WTC11 (cell line): ENCODE measurements around the gene HNRNPR. TPM values are rescaled to one million over a fixed set of nuclear protein-coding genes. Genes with fewer than 3 reads are reported as not detected.

Experiments used
- ATAC-seq: fragments of 200-7000 bp; cut with Tn5 transposase; 2 replicates; pipeline ENCODE4 v1.10.0; 2021; ENCODE audit warnings: mild to moderate bottlenecking, moderate library complexity
- CTCF ChIA-PET: fragments of 300-600 bp; sonication (Branson Sonifier 250); formaldehyde crosslinking; loops from one replicate; lab custom pipeline; 2021; ENCODE audit warnings: antibody characterized with exemption; lab: Charles Lee
- POLR2A ChIA-PET: fragments of 350-600 bp; sonication (Branson Sonifier 250); formaldehyde crosslinking; loops from one replicate; lab custom pipeline; 2021; ENCODE audit warnings: antibody characterized with exemption; lab: Charles Lee
- DNase-seq: peaks from one replicate; pipeline ENCODE4 v3.0.0; 2021; ENCODE audit warnings: low spot score
- H3K27ac Mint-ChIP-seq: 2 replicates; pipeline ENCODE4 v1.8.0; 2021; ENCODE audit warnings: mixed read lengths
- H3K27me3 Mint-ChIP-seq: 2 replicates; pipeline ENCODE4 v1.8.0; 2021; ENCODE audit warnings: low read depth, mild to moderate bottlenecking, moderate library complexity, mixed read lengths
- H3K36me3 Mint-ChIP-seq: 2 replicates; pipeline ENCODE4 v1.8.0; 2021; ENCODE audit warnings: mixed read lengths
- H3K4me1 Mint-ChIP-seq: 2 replicates; pipeline ENCODE4 v1.8.0; 2022; ENCODE audit warnings: mixed read lengths
- H3K4me3 Mint-ChIP-seq: 2 replicates; pipeline ENCODE4 v1.8.0; 2021; ENCODE audit warnings: mild to moderate bottlenecking, moderate library complexity, mixed read lengths
- H3K9me3 Mint-ChIP-seq: 2 replicates; pipeline ENCODE4 v1.8.0; 2021; ENCODE audit warnings: mixed read lengths
- CREB1 ChIP-seq: sonication (generic); formaldehyde crosslinking; IDR thresholded peaks from 2 replicates; pipeline ENCODE4 v1.8.0; 2023; ENCODE audit warnings: mild to moderate bottlenecking, missing genetic modification reagents
- EMX1 ChIP-seq: fragments of 250-450 bp; sonication (Bioruptor Pico); IDR thresholded peaks from 2 replicates; pipeline ENCODE4 v1.8.0; 2021; ENCODE audit warnings: mild to moderate bottlenecking
- ESRRA ChIP-seq: sonication (generic); formaldehyde crosslinking; IDR thresholded peaks from 2 replicates; pipeline ENCODE4 v1.8.1; 2022; ENCODE audit warnings: mild to moderate bottlenecking, missing genetic modification reagents, borderline replicate concordance
- FOXJ3 ChIP-seq: sonication (generic); formaldehyde crosslinking; IDR thresholded peaks from 2 replicates; pipeline ENCODE4 v1.9.0; 2021; ENCODE audit warnings: missing genetic modification reagents, mild to moderate bottlenecking, borderline replicate concordance
- NFE2L1 ChIP-seq: sonication (generic); formaldehyde crosslinking; IDR thresholded peaks from 2 replicates; pipeline ENCODE4 v1.8.1; 2023; ENCODE audit warnings: missing genetic modification reagents
- NFYB ChIP-seq: sonication (generic); formaldehyde crosslinking; conservative IDR thresholded peaks from 2 replicates; pipeline ENCODE4 v1.8.0; 2022; ENCODE audit warnings: low read depth, missing genetic modification reagents
- SMAD4 ChIP-seq: sonication (generic); formaldehyde crosslinking; IDR thresholded peaks from 2 replicates; pipeline ENCODE4 v1.8.0; 2022; ENCODE audit warnings: mild to moderate bottlenecking, missing genetic modification reagents
- TCF7 ChIP-seq: sonication (generic); formaldehyde crosslinking; IDR thresholded peaks from 2 replicates; pipeline ENCODE4 v1.8.0; 2022; ENCODE audit warnings: mild to moderate bottlenecking, low read depth, missing genetic modification reagents, moderate library complexity
- ZNF138 ChIP-seq: sonication (generic); formaldehyde crosslinking; conservative IDR thresholded peaks from 2 replicates; pipeline ENCODE4 v1.8.1; 2022; ENCODE audit warnings: mild to moderate bottlenecking, moderate library complexity, missing genetic modification reagents
- total RNA-seq: library from RNA; stranded (reverse); gene quantifications from 3 replicates; pipeline ENCODE4 v1.2.3, GENCODE V29; 2021
- TF ChIP-seq, protein P1 (sequence below): sonication (generic); formaldehyde crosslinking; IDR thresholded peaks from 2 replicates; pipeline ENCODE4 v1.8.1; 2023; ENCODE audit warnings: mild to moderate bottlenecking, moderate library complexity, missing genetic modification reagents
- TF ChIP-seq, protein P2 (sequence below): fragments of 200-600 bp; IDR thresholded peaks from 2 replicates; pipeline ENCODE4 v1.8.0; 2022; ENCODE audit warnings: antibody characterized with exemption
- TF ChIP-seq, protein P3 (sequence below): sonication (generic); formaldehyde crosslinking; IDR thresholded peaks from 2 replicates; pipeline ENCODE4 v1.8.1; 2022; ENCODE audit warnings: low read depth, mild to moderate bottlenecking, moderate library complexity, missing genetic modification reagents, borderline replicate concordance
- TF ChIP-seq, protein P4 (sequence below): sonication (generic); formaldehyde crosslinking; IDR thresholded peaks from 2 replicates; pipeline ENCODE4 v1.8.1; 2023; ENCODE audit warnings: mild to moderate bottlenecking, missing genetic modification reagents
- TF ChIP-seq, protein P5 (sequence below): sonication (generic); formaldehyde crosslinking; IDR thresholded peaks from 2 replicates; pipeline ENCODE4 v1.8.0; 2022; ENCODE audit warnings: mild to moderate bottlenecking, missing genetic modification reagents
- TF ChIP-seq, protein P6 (sequence below): fragments of 250-450 bp; sonication (Bioruptor Pico); conservative IDR thresholded peaks from 2 replicates; pipeline ENCODE4 v1.9.0; 2021; ENCODE audit warnings: mild to moderate bottlenecking
- TF ChIP-seq, protein P7 (sequence below): sonication (generic); formaldehyde crosslinking; IDR thresholded peaks from 2 replicates; pipeline ENCODE4 v1.8.1; 2023; ENCODE audit warnings: mild to moderate bottlenecking, missing genetic modification reagents, moderate library complexity

Gene HNRNPR
- total RNA-seq, 1 experiment from 2014 or later, result 178 TPM

DNA sequence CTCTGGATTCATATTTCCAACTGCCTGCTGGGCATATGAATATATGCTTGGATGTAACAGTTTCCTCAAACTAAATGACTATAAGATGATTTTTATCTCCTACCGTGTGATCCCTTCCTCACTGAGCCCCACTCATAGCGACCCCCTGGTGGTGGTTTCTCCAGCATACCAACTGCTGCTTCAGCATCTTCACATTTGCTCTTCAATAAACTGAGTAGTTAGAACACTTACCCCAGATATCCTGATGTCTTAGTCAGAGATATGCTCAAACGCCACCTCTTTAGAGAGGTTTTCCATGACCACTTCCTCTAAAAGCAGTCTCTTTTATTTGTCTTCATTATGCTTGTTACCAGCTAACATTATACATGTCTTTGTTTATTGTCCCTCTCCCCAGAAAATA is 10.2 kb upstream of the HNRNPR start:
- TF ChIP-seq FOXJ3 (no peak), CREB1 (CRISPR knock-in tag) (no peak), NFYB (no peak), ESRRA (no peak), TCF7 (CRISPR knock-in tag) (no peak), ZNF138 (no peak), SMAD4 (CRISPR knock-in tag) (no peak), NFE2L1 (no peak), EMX1 (CRISPR knock-in tag) (no peak)
- TF ChIP-seq, protein P1, sequence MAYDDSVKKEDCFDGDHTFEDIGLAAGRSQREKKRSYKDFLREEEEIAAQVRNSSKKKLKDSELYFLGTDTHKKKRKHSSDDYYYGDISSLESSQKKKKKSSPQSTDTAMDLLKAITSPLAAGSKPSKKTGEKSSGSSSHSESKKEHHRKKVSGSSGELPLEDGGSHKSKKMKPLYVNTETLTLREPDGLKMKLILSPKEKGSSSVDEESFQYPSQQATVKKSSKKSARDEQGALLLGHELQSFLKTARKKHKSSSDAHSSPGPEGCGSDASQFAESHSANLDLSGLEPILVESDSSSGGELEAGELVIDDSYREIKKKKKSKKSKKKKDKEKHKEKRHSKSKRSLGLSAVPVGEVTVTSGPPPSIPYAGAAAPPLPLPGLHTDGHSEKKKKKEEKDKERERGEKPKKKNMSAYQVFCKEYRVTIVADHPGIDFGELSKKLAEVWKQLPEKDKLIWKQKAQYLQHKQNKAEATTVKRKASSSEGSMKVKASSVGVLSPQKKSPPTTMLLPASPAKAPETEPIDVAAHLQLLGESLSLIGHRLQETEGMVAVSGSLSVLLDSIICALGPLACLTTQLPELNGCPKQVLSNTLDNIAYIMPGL (CRISPR knock-in tag), result no peak
- TF ChIP-seq, protein P2, sequence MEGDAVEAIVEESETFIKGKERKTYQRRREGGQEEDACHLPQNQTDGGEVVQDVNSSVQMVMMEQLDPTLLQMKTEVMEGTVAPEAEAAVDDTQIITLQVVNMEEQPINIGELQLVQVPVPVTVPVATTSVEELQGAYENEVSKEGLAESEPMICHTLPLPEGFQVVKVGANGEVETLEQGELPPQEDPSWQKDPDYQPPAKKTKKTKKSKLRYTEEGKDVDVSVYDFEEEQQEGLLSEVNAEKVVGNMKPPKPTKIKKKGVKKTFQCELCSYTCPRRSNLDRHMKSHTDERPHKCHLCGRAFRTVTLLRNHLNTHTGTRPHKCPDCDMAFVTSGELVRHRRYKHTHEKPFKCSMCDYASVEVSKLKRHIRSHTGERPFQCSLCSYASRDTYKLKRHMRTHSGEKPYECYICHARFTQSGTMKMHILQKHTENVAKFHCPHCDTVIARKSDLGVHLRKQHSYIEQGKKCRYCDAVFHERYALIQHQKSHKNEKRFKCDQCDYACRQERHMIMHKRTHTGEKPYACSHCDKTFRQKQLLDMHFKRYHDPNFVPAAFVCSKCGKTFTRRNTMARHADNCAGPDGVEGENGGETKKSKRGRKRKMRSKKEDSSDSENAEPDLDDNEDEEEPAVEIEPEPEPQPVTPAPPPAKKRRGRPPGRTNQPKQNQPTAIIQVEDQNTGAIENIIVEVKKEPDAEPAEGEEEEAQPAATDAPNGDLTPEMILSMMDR, result no peak
- TF ChIP-seq, protein P3, sequence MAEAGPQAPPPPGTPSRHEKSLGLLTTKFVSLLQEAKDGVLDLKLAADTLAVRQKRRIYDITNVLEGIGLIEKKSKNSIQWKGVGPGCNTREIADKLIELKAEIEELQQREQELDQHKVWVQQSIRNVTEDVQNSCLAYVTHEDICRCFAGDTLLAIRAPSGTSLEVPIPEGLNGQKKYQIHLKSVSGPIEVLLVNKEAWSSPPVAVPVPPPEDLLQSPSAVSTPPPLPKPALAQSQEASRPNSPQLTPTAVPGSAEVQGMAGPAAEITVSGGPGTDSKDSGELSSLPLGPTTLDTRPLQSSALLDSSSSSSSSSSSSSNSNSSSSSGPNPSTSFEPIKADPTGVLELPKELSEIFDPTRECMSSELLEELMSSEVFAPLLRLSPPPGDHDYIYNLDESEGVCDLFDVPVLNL (CRISPR knock-in tag), result no peak
- TF ChIP-seq, protein P4, sequence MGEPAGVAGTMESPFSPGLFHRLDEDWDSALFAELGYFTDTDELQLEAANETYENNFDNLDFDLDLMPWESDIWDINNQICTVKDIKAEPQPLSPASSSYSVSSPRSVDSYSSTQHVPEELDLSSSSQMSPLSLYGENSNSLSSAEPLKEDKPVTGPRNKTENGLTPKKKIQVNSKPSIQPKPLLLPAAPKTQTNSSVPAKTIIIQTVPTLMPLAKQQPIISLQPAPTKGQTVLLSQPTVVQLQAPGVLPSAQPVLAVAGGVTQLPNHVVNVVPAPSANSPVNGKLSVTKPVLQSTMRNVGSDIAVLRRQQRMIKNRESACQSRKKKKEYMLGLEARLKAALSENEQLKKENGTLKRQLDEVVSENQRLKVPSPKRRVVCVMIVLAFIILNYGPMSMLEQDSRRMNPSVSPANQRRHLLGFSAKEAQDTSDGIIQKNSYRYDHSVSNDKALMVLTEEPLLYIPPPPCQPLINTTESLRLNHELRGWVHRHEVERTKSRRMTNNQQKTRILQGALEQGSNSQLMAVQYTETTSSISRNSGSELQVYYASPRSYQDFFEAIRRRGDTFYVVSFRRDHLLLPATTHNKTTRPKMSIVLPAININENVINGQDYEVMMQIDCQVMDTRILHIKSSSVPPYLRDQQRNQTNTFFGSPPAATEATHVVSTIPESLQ (CRISPR knock-in tag), result no peak
- TF ChIP-seq, protein P5, sequence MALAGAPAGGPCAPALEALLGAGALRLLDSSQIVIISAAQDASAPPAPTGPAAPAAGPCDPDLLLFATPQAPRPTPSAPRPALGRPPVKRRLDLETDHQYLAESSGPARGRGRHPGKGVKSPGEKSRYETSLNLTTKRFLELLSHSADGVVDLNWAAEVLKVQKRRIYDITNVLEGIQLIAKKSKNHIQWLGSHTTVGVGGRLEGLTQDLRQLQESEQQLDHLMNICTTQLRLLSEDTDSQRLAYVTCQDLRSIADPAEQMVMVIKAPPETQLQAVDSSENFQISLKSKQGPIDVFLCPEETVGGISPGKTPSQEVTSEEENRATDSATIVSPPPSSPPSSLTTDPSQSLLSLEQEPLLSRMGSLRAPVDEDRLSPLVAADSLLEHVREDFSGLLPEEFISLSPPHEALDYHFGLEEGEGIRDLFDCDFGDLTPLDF (CRISPR knock-in tag), result no peak
- TF ChIP-seq, protein P6, sequence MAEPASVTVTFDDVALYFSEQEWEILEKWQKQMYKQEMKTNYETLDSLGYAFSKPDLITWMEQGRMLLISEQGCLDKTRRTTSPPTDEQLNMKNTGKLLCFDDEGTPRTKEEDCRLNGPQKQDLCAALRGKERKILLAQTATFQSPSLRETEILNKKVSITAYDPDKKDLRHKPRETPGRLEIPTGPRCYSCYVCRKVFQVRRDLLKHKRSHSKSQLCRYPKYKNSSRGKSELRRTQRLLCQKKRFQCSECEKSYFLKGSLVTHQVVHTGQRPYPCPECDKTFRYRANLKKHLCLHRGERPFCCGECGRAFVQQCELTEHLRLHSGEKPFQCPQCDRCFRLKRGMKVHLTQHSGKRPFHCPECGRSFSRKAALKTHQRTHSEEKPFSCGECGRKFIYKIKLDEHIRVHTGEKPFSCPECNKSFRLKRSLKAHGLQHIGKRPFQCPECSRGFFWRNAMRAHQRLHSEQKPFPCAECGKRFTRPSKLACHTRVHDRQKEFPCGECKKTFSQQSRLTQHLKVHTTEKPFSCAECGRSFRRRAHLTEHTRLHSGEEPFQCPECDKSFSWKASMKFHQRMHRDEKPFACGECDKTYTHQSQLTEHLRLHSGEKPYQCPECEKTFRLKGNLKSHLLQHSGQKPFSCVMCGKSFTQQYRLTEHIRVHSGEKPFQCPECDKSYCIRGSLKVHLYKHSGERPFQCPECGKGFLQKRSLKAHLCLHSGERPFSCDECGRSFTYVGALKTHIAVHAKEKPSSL (CRISPR knock-in tag), result no peak
- TF ChIP-seq, protein P7, sequence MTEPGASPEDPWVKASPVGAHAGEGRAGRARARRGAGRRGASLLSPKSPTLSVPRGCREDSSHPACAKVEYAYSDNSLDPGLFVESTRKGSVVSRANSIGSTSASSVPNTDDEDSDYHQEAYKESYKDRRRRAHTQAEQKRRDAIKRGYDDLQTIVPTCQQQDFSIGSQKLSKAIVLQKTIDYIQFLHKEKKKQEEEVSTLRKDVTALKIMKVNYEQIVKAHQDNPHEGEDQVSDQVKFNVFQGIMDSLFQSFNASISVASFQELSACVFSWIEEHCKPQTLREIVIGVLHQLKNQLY (CRISPR knock-in tag), result no peak
- CTCF ChIA-PET, result no interaction called here
- Mint-ChIP-seq H3K4me1 (no peaks in the 10 kb centered on the region), H3K27ac (no peak overlapping the region), H3K36me3 (no peaks in the 10 kb centered on the region), H3K27me3 (peaks cover 100% of the 10 kb centered on the region), H3K9me3 (peaks cover 4% of the 10 kb centered on the region), H3K4me3 (no peak overlapping the region)
- ATAC-seq (no peak), DNase-seq (no peak)
- POLR2A ChIA-PET, result interaction anchor here (0.7 kb wide), 1 partner anchor 19 kb away, joined by 8 read pairs; no protein-coding TSS in a partner anchor
